H1 (cell line): Measurements from ENCODE around the gene RIMS1. TPM values are rescaled to one million over a fixed set of nuclear protein-coding genes. Genes with fewer than 3 reads are reported as not detected.

Experiments
- CTCF ChIA-PET: fragments of 300-600 bp; sonication (Branson Sonifier 250); formaldehyde crosslinking; loops from one replicate; lab custom pipeline; 2021; ENCODE audit not compliant: partially characterized antibody; lab: Charles Lee
- POLR2A ChIA-PET: fragments of 300-600 bp; sonication (Branson Sonifier 250); formaldehyde crosslinking; loops from one replicate; lab custom pipeline; 2021; ENCODE audit warnings: inconsistent platforms; ENCODE audit not compliant: partially characterized antibody; lab: Charles Lee
- DNase-seq, 2 experiments: peaks; one replicate each; pipeline versions ENCODE4 v3.0.0 to v3.0.0-alpha.2; 2010 to 2022; ENCODE audit warnings: low spot score in 2 of 2, low read depth in 1 of 2, mixed read lengths in 1 of 2
- FAIRE-seq: peaks from 2 replicates; lab custom pipeline; 2011; peaks lifted over from hg19 to GRCh38; lab: Jason Lieb, UNC
- H2AFZ ChIP-seq: 2 replicates; pipeline ENCODE4 v1.8.1; 2012; ENCODE audit warnings: low read length, inconsistent platforms
- H2AK5ac ChIP-seq: 2 replicates; pipeline ENCODE4 v1.6.1; 2013; ENCODE audit warnings: low read depth, low read length
- H2BK120ac ChIP-seq: replicated peaks from 2 replicates; pipeline ENCODE3; 2013; ENCODE audit warnings: low read depth, low read length, inconsistent platforms
- H2BK12ac ChIP-seq: 2 replicates; pipeline ENCODE4 v1.6.1; 2013; ENCODE audit warnings: low read depth, low read length
- H2BK15ac ChIP-seq: 2 replicates; pipeline ENCODE4 v1.6.1; 2013; ENCODE audit warnings: low read length
- H2BK20ac ChIP-seq: 2 replicates; pipeline ENCODE4 v1.6.1; 2013; ENCODE audit warnings: low read length
- H2BK5ac ChIP-seq: 2 replicates; pipeline ENCODE4 v1.6.1; 2013; ENCODE audit warnings: low read depth, low read length
- H3K14ac ChIP-seq: 2 replicates; pipeline ENCODE4 v1.6.1; 2013; ENCODE audit warnings: inconsistent platforms; ENCODE audit not compliant: insufficient read length
- H3K18ac ChIP-seq: 2 replicates; pipeline ENCODE4 v1.6.1; 2013; ENCODE audit warnings: low read length; ENCODE audit errors: extremely low read depth
- H3K23ac ChIP-seq: 2 replicates; pipeline ENCODE4 v1.6.1; 2013; ENCODE audit warnings: inconsistent platforms; ENCODE audit not compliant: insufficient read length
- H3K23me2 ChIP-seq: 2 replicates; pipeline ENCODE4 v1.6.1; 2013; ENCODE audit warnings: low read depth, low read length
- H3K27ac ChIP-seq: 2 replicates; pipeline ENCODE4 v1.6.1; 2011; ENCODE audit warnings: low read depth, low read length, inconsistent platforms
- H3K27me3 ChIP-seq, 4 experiments: replicated peaks in 1 of 4; 1 replicate in 1 of 4; 2 replicates in 3 of 4; pipeline versions ENCODE4 v1.6.1 to v1.8.1; 2011 to 2013; ENCODE audit warnings: low read length in 3 of 4, mild to moderate bottlenecking in 3 of 4, inconsistent platforms in 2 of 4, mixed read lengths in 2 of 4, moderate library complexity in 1 of 4; ENCODE audit not compliant: control insufficient read depth in 3 of 4, insufficient read depth in 3 of 4; ENCODE audit errors: extremely low read depth in 1 of 4
- H3K36me3 ChIP-seq, 4 experiments: 2 replicates each; pipeline versions ENCODE4 v1.6.1 to v1.8.1; 2011 to 2013; ENCODE audit warnings: mild to moderate bottlenecking in 4 of 4, low read length in 3 of 4, moderate library complexity in 2 of 4, control low read depth in 1 of 4, inconsistent platforms in 1 of 4; ENCODE audit not compliant: insufficient read depth in 4 of 4, control insufficient read depth in 2 of 4
- H3K4ac ChIP-seq: replicated peaks from 2 replicates; pipeline ENCODE3; 2013; ENCODE audit warnings: low read length, low read depth, mixed read lengths, inconsistent platforms; ENCODE audit not compliant: insufficient read length
- H3K4me1 ChIP-seq, 4 experiments: replicated peaks in 1 of 4; 1 replicate in 1 of 4; 2 replicates in 3 of 4; pipeline versions ENCODE4 v1.6.1 to v1.8.1; 2011 to 2013; ENCODE audit warnings: low read length in 3 of 4, inconsistent platforms in 2 of 4, mixed read lengths in 1 of 4; ENCODE audit not compliant: insufficient read depth in 4 of 4, control insufficient read depth in 3 of 4
- H3K4me2 ChIP-seq, 2 experiments: 2 replicates each; pipeline versions ENCODE4 v1.6.1 to v1.8.1; 2011 to 2013; ENCODE audit warnings: low read depth in 2 of 2, low read length in 2 of 2, control low read depth in 1 of 2, inconsistent platforms in 1 of 2, mild to moderate bottlenecking in 1 of 2; ENCODE audit not compliant: insufficient read depth in 1 of 2
- H3K4me3 ChIP-seq, 4 experiments: fragments of 200-600, 300-600 bp in 1 of 4; sonication (generic), shearing (Covaris generic), sonication (Bioruptor Twin) in 1 of 4; 2 replicates each; pipeline versions ENCODE4 v1.5.1 to v1.8.1; 2011 to 2016; ENCODE audit warnings: low read length in 4 of 4, low read depth in 3 of 4, control low read depth in 2 of 4, inconsistent platforms in 2 of 4, mild to moderate bottlenecking in 2 of 4, mixed read lengths in 1 of 4, moderate library complexity in 1 of 4; ENCODE audit not compliant: insufficient read depth in 2 of 4; ENCODE audit errors: extremely low read depth in 1 of 4
- H3K56ac ChIP-seq: replicated peaks from 2 replicates; pipeline ENCODE3; 2013; ENCODE audit warnings: low read depth, mild to moderate bottlenecking, mixed read lengths, low read length, inconsistent platforms; ENCODE audit not compliant: insufficient read length
- H3K79me1 ChIP-seq: 2 replicates; pipeline ENCODE4 v1.6.1; 2013; ENCODE audit warnings: low read depth, low read length, control low read depth
- H3K79me2 ChIP-seq, 2 experiments: 2 replicates each; pipeline versions ENCODE4 v1.6.1 to v1.8.1; 2012 to 2013; ENCODE audit warnings: low read length in 2 of 2, mild to moderate bottlenecking in 2 of 2, inconsistent platforms in 1 of 2; ENCODE audit not compliant: insufficient read depth in 2 of 2, control insufficient read depth in 1 of 2
- H3K9ac ChIP-seq, 4 experiments: replicated peaks in 1 of 4; 1 replicate in 1 of 4; 2 replicates in 3 of 4; pipeline versions ENCODE4 v1.6.1 to v1.8.1; 2011 to 2013; ENCODE audit warnings: low read depth in 3 of 4, low read length in 3 of 4, control low read depth in 2 of 4, mild to moderate bottlenecking in 2 of 4, moderate library complexity in 2 of 4, inconsistent platforms in 1 of 4; ENCODE audit errors: extremely low read depth in 1 of 4
- H3K9me3 ChIP-seq, 2 experiments: 2 replicates each; pipeline versions ENCODE4 v1.6.1 to v1.8.1; 2012 to 2013; ENCODE audit warnings: mild to moderate bottlenecking in 2 of 2, moderate library complexity in 2 of 2, control low read depth in 1 of 2, inconsistent platforms in 1 of 2, low read depth in 1 of 2, low read length in 1 of 2, mixed read lengths in 1 of 2; ENCODE audit not compliant: insufficient read depth in 2 of 2
- H4K20me1 ChIP-seq, 2 experiments: replicated peaks in 1 of 2; 2 replicates each; pipeline versions ENCODE3 to v1.8.1; 2011 to 2013; ENCODE audit warnings: inconsistent platforms in 2 of 2, low read length in 2 of 2, mild to moderate bottlenecking in 1 of 2; ENCODE audit not compliant: insufficient read depth in 2 of 2, control insufficient read depth in 1 of 2
- H4K5ac ChIP-seq: 2 replicates; pipeline ENCODE4 v1.6.1; 2013; ENCODE audit warnings: low read length, low read depth, mixed read lengths, inconsistent platforms; ENCODE audit not compliant: insufficient read length
- H4K8ac ChIP-seq: 2 replicates; pipeline ENCODE4 v1.8.0; 2013; ENCODE audit warnings: mild to moderate bottlenecking, moderate library complexity, low read length, inconsistent platforms; ENCODE audit not compliant: insufficient read depth; ENCODE audit errors: extremely low read depth
- H4K91ac ChIP-seq: replicated peaks from 2 replicates; pipeline ENCODE3; 2013; ENCODE audit warnings: low read length, mixed read lengths, inconsistent platforms; ENCODE audit not compliant: insufficient read length
- BACH1 ChIP-seq: IDR thresholded peaks from 2 replicates; pipeline ENCODE4 v1.6.1; 2012; ENCODE audit warnings: low read length, improper control_type of control experiment
- BCL11A ChIP-seq, 2 experiments: IDR thresholded peaks; one replicate each; pipeline ENCODE4 v1.6.1; 2011; ENCODE audit warnings: low read depth in 2 of 2, low read length in 2 of 2, mild to moderate bottlenecking in 2 of 2
- CREB1 ChIP-seq: IDR thresholded peaks from 2 replicates; pipeline ENCODE4 v1.6.1; 2012; ENCODE audit warnings: inconsistent platforms
- EGR1 ChIP-seq: IDR thresholded peaks from 2 replicates; pipeline ENCODE4 v1.6.1; 2011; ENCODE audit warnings: low read depth, low read length, borderline replicate concordance
- HDAC2 ChIP-seq, 2 experiments: fragments of 300-600 bp in 1 of 2; sonication (generic) in 1 of 2; IDR thresholded peaks; 2 replicates each; pipeline ENCODE4 v1.6.1; 2011 to 2012; ENCODE audit warnings: low read depth in 2 of 2, low read length in 2 of 2, mild to moderate bottlenecking in 2 of 2, moderate library complexity in 2 of 2, borderline replicate concordance in 1 of 2, inconsistent platforms in 1 of 2
- MAFK ChIP-seq: IDR thresholded peaks from 2 replicates; pipeline ENCODE4 v1.6.1; 2012; ENCODE audit warnings: low read depth, mild to moderate bottlenecking, improper control_type of control experiment, low read length
- NRF1 ChIP-seq: IDR thresholded peaks from 2 replicates; pipeline ENCODE4 v1.6.1; 2011; ENCODE audit warnings: mild to moderate bottlenecking, low read depth, low read length, improper control_type of control experiment
- PHF8 ChIP-seq: fragments of 200-600 bp; sonication (generic); conservative IDR thresholded peaks from 2 replicates; pipeline ENCODE4 v1.7.1; 2012; ENCODE audit warnings: low read depth, mild to moderate bottlenecking, inconsistent platforms, low read length, moderate library complexity
- POLR2AphosphoS5 ChIP-seq: IDR thresholded peaks from 2 replicates; pipeline ENCODE4 v1.6.1; 2011; ENCODE audit warnings: low read depth, low read length
- RFX5 ChIP-seq: IDR thresholded peaks from 2 replicates; pipeline ENCODE4 v1.6.1; 2011; ENCODE audit warnings: low read depth, low read length, improper control_type of control experiment, borderline replicate concordance
- RXRA ChIP-seq: IDR thresholded peaks from 2 replicates; pipeline ENCODE4 v1.6.1; 2011; ENCODE audit warnings: low read depth, mild to moderate bottlenecking, low read length, moderate library complexity; ENCODE audit not compliant: insufficient read depth
- SIRT6 ChIP-seq: IDR thresholded peaks from one replicate; pipeline ENCODE4 v1.7.1; 2012; ENCODE audit warnings: low read length, inconsistent platforms
- SP2 ChIP-seq: IDR thresholded peaks from 2 replicates; pipeline ENCODE4 v1.6.1; 2012; ENCODE audit warnings: mild to moderate bottlenecking, low read length, inconsistent platforms
- ZNF274 ChIP-seq: IDR thresholded peaks from 2 replicates; pipeline ENCODE4 v1.7.0; 2012; ENCODE audit warnings: low read length, borderline replicate concordance; ENCODE audit errors: extremely low read depth
- WGBS, 2 experiments: shearing (Covaris generic) in 1 of 2; methylation state at CpG; one replicate each; pipeline versions ENCODE4 v1.1.6 to v1.1.7; 2013 to 2015; ENCODE audit warnings: low lambda C conversion rate in 2 of 2, mixed read lengths in 2 of 2, inconsistent platforms in 1 of 2, low coverage in 1 of 2, missing lambda C conversion rate in 1 of 2; ENCODE audit not compliant: insufficient replicate concordance in 2 of 2, insufficient coverage in 1 of 2, insufficient read length in 1 of 2; ENCODE audit errors: extremely low coverage in 1 of 2, missing lambda C conversion rate in 1 of 2; 5-methylcytosine and 5-hydroxymethylcytosine counted together
- polyA plus RNA-seq, 7 experiments: library from polyadenylated mRNA; depleted of rRNA in 3 of 7; stranded (reverse) in 5 of 7; unstranded in 2 of 7; fragments of >200 nt in 5 of 7; fragments of 200-250 nt in 2 of 7; gene quantifications; 1 replicate in 5 of 7; 2 replicates in 1 of 7; 4 replicates in 1 of 7; pipeline versions ENCODE4 v1.2.1 to v1.2.3, GENCODE V29; 2011 to 2013; ENCODE audit warnings: missing spikeins in 2 of 7, mixed read lengths in 2 of 7
- total RNA-seq: library from RNA; stranded (reverse); fragmentation: NEBNext Ultra II Directional; extraction: Animal tissue kit (Norgen Biotek cat#: 25700); gene quantifications from 2 replicates; pipeline ENCODE4 v1.2.1, GENCODE V29; 2021
- TF ChIP-seq, protein P1 (sequence below): IDR thresholded peaks from 2 replicates; pipeline ENCODE4 v1.6.1; 2011; ENCODE audit warnings: low read length, improper control_type of control experiment

RIMS1 gene
- total and polyA plus RNA-seq, 2 of the 8 experiments (the other 6 are each of a cell fraction or from before 2014, with no cell fraction given) = 0.63 to 2.3 TPM

- POLR2A ChIA-PET = no interaction called here
- H3K27me3 ChIP-seq = no peaks in the 10 kb centered on the region
- no peak overlapping the region for H3K4me3 ChIP-seq
- DNase-seq (no peak), FAIRE-seq (no peak)
- H3K36me3 ChIP-seq = no peaks in the 10 kb centered on the region
- H4K91ac ChIP-seq = no peak overlapping the region
- H3K14ac ChIP-seq = no peak overlapping the region
- H3K79me1 ChIP-seq = no peaks in the 10 kb centered on the region
- no peak overlapping the region for H3K56ac ChIP-seq
- H2BK20ac ChIP-seq = no peak overlapping the region
- H3K79me2 ChIP-seq = no peaks in the 10 kb centered on the region
- H3K4me1 ChIP-seq = no peaks in the 10 kb centered on the region
- no peak overlapping the region for H4K5ac ChIP-seq
- no peak overlapping the region for H3K4me2 ChIP-seq
- H3K9me3 ChIP-seq = no peaks in the 10 kb centered on the region
- no peak overlapping the region for H2BK15ac ChIP-seq
- no peak overlapping the region for H2BK12ac ChIP-seq
- no peak overlapping the region for H2BK120ac ChIP-seq
- no peak overlapping the region for H2AK5ac ChIP-seq
- no peak overlapping the region for H3K23ac ChIP-seq
- H3K9ac ChIP-seq = no peak overlapping the region
- WGBS, 2 experiments = 97% methylated on average over 2 of the region's 2 CpGs; no CpG with 5 or more reads in 1 of the 2 experiments
- no peak overlapping the region for H4K8ac ChIP-seq
- no peak overlapping the region for H2BK5ac ChIP-seq
- CTCF ChIA-PET = no interaction called here
- H3K27ac ChIP-seq = no peak overlapping the region
- no peaks in the 10 kb centered on the region; the same call in 1 of the 2 replicates for H3K23me2 ChIP-seq
- no peak overlapping the region for H2AFZ ChIP-seq
- no peaks in the 10 kb centered on the region for H4K20me1 ChIP-seq
- H3K4ac ChIP-seq = no peak overlapping the region
- no peak overlapping the region for H3K18ac ChIP-seq
- no peak for TF ChIP-seq SP2
- no peak for TF ChIP-seq RXRA
- no peak for TF ChIP-seq MAFK
- TF ChIP-seq HDAC2 (IDR thresholded peaks at IDR 0.05; ENCODE audit: borderline replicate concordance in 1 of 2, low read depth in 2 of 2, low read length in 2 of 2) = no peak
- TF ChIP-seq BACH1 = no peak
- TF ChIP-seq, protein P1, sequence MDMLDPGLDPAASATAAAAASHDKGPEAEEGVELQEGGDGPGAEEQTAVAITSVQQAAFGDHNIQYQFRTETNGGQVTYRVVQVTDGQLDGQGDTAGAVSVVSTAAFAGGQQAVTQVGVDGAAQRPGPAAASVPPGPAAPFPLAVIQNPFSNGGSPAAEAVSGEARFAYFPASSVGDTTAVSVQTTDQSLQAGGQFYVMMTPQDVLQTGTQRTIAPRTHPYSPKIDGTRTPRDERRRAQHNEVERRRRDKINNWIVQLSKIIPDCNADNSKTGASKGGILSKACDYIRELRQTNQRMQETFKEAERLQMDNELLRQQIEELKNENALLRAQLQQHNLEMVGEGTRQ = no peak
- TF ChIP-seq EGR1 = no peak
- TF ChIP-seq NRF1 = no peak
- no peak for TF ChIP-seq RFX5
- no peak for TF ChIP-seq PHF8
- TF ChIP-seq POLR2AphosphoS5 = no peak
- TF ChIP-seq SIRT6 = no peak
- no peak for TF ChIP-seq CREB1
- no peak for TF ChIP-seq BCL11A (IDR thresholded peaks at IDR 0.05; ENCODE audit: low read depth in 2 of 2, low read length in 2 of 2)
- no peak for TF ChIP-seq ZNF274
Observed at GRCh38 chr6:71979911-71980310, 93.6 kb downstream of the RIMS1 start.
